SK-N-MC (cell line): ENCODE results near the gene GPX5.

Experiments used
- EZH2 ChIP-seq: fragments of 200-600 bp; sonication (generic); IDR thresholded peaks from one replicate; pipeline ENCODE4 v1.6.1; 2017; ENCODE audit warnings: antibody characterized with exemption
- FOXP2 ChIP-seq: optimal IDR thresholded peaks from 2 replicates; pipeline ENCODE3; 2011; ENCODE audit warnings: mild to moderate bottlenecking, moderate library complexity; ENCODE audit not compliant: insufficient read depth; ENCODE audit errors: extremely low read length, control extremely low read depth
- POLR2AphosphoS5 ChIP-seq: IDR thresholded peaks from 2 replicates; pipeline ENCODE4 v1.6.1; 2012; ENCODE audit warnings: mild to moderate bottlenecking, low read depth, low read length, borderline replicate concordance

GRCh38 chr6:28543651-28544610 lies 18.2 kb downstream of the GPX5 start:
- TF ChIP-seq EZH2: no peak
- no peak for TF ChIP-seq FOXP2
- no peak; the same call in 1 of the 2 replicates for TF ChIP-seq POLR2AphosphoS5
